ENCODE results near the gene FBXL7. TPM values are rescaled to one million over a fixed set of nuclear protein-coding genes. Genes with fewer than 3 reads are reported as not detected.

FBXL7 gene
- polyA plus RNA-seq, 4 donors, result 0.22 to 4.2 (median 2.7) TPM

GRCh38 chr5:15936505-15937245 is 436.7 kb downstream of the FBXL7 start:
- WGBS, 3 donors, result 95 to 97% (median 97%) methylated on average over 60 of the region's 60 CpGs
- no peaks in the 10 kb centered on the region for H3K9me3 ChIP-seq (ENCODE audit: control insufficient read depth in 2 of 2, insufficient read depth in 1 of 2, low read depth in 1 of 2, low read length in 1 of 2)
- H3K4me1 ChIP-seq (ENCODE audit: control insufficient read depth in 3 of 3, insufficient read depth in 2 of 3, low read depth in 1 of 3, low read length in 2 of 3), result no peaks in the 10 kb centered on the region
- DNase-seq (no peak), FAIRE-seq (no peak)
- no peak overlapping the region for H3K4me3 ChIP-seq (ENCODE audit: low read depth in 1 of 3, low read length in 3 of 3)
- no peaks in the 10 kb centered on the region for H3K27me3 ChIP-seq (ENCODE audit: control insufficient read depth in 3 of 3, insufficient read depth in 3 of 3, low read length in 3 of 3)
- peaks cover 0 to 9% (median 0%) of the 10 kb centered on the region in 3 donors for H3K36me3 ChIP-seq (ENCODE audit: control insufficient read depth in 3 of 3, insufficient read depth in 2 of 3, low read depth in 1 of 3, low read length in 3 of 3)
- no peak overlapping the region for H3K27ac ChIP-seq (ENCODE audit: low read depth in 1 of 3, low read length in 2 of 3)

GRCh38 chr5:15937708-15938107 is 437.7 kb downstream of the FBXL7 start:
- H3K4me3 ChIP-seq (ENCODE audit: low read depth in 1 of 3, low read length in 3 of 3), result no peak overlapping the region
- FAIRE-seq, result no peak

GRCh38 chr5:15938186-15938585 is 438.2 kb downstream of the FBXL7 start:
- no peaks in the 10 kb centered on the region for H3K9me3 ChIP-seq (ENCODE audit: control insufficient read depth in 2 of 2, insufficient read depth in 1 of 2, low read depth in 1 of 2, low read length in 1 of 2)
- no peak overlapping the region for H3K4me3 ChIP-seq (ENCODE audit: low read depth in 1 of 3, low read length in 3 of 3)
- H3K4me1 ChIP-seq (ENCODE audit: control insufficient read depth in 3 of 3, insufficient read depth in 2 of 3, low read depth in 1 of 3, low read length in 2 of 3), result no peaks in the 10 kb centered on the region
- H3K27me3 ChIP-seq (ENCODE audit: control insufficient read depth in 3 of 3, insufficient read depth in 3 of 3, low read length in 3 of 3), result no peaks in the 10 kb centered on the region
- H3K36me3 ChIP-seq (ENCODE audit: control insufficient read depth in 3 of 3, insufficient read depth in 2 of 3, low read depth in 1 of 3, low read length in 3 of 3), result peaks cover 0 to 9% (median 0%) of the 10 kb centered on the region in 3 donors
- WGBS, 3 donors, result 67 to 79% (median 70%) methylated on average over 4 of the region's 4 CpGs
- no peak for FAIRE-seq
- no peak for DNase-seq
- no peak overlapping the region for H3K27ac ChIP-seq (ENCODE audit: low read depth in 1 of 3, low read length in 2 of 3)

More at GRCh38 chr5:15937708-15938107, 437.7 kb downstream of the FBXL7 start:
- no peaks in the 10 kb centered on the region for H3K27me3 ChIP-seq (ENCODE audit: control insufficient read depth in 3 of 3, insufficient read depth in 3 of 3, low read length in 3 of 3)
- 65 to 92% (median 72%) methylated on average over 1 of the region's 1 CpG for WGBS, 3 donors
- H3K36me3 ChIP-seq (ENCODE audit: control insufficient read depth in 3 of 3, insufficient read depth in 2 of 3, low read depth in 1 of 3, low read length in 3 of 3), result peaks cover 0 to 9% (median 0%) of the 10 kb centered on the region in 3 donors
- no peak overlapping the region for H3K27ac ChIP-seq (ENCODE audit: low read depth in 1 of 3, low read length in 2 of 3)
- H3K4me1 ChIP-seq (ENCODE audit: control insufficient read depth in 3 of 3, insufficient read depth in 2 of 3, low read depth in 1 of 3, low read length in 2 of 3), result no peaks in the 10 kb centered on the region
- H3K9me3 ChIP-seq (ENCODE audit: control insufficient read depth in 2 of 2, insufficient read depth in 1 of 2, low read depth in 1 of 2, low read length in 1 of 2), result no peaks in the 10 kb centered on the region
- DNase-seq, result no peak

GRCh38 chr5:15938961-15939360 is 439.0 kb downstream of the FBXL7 start:
- H3K27ac ChIP-seq (ENCODE audit: low read depth in 1 of 3, low read length in 2 of 3), result no peak overlapping the region
- DNase-seq (no peak), FAIRE-seq (no peak)
- no peak overlapping the region for H3K4me3 ChIP-seq (ENCODE audit: low read depth in 1 of 3, low read length in 3 of 3)
- H3K9me3 ChIP-seq (ENCODE audit: control insufficient read depth in 2 of 2, insufficient read depth in 1 of 2, low read depth in 1 of 2, low read length in 1 of 2), result no peaks in the 10 kb centered on the region
- H3K27me3 ChIP-seq (ENCODE audit: control insufficient read depth in 3 of 3, insufficient read depth in 3 of 3, low read length in 3 of 3), result no peaks in the 10 kb centered on the region
- H3K4me1 ChIP-seq (ENCODE audit: control insufficient read depth in 3 of 3, insufficient read depth in 2 of 3, low read depth in 1 of 3, low read length in 2 of 3), result no peaks in the 10 kb centered on the region
- H3K36me3 ChIP-seq (ENCODE audit: control insufficient read depth in 3 of 3, insufficient read depth in 2 of 3, low read depth in 1 of 3, low read length in 3 of 3), result peaks cover 0 to 9% (median 0%) of the 10 kb centered on the region in 3 donors
- 52 to 80% (median 59%) methylated on average over 1 of the region's 1 CpG for WGBS, 3 donors

- no peaks in the 10 kb centered on the region for H3K9me3 ChIP-seq (ENCODE audit: control insufficient read depth in 2 of 2, insufficient read depth in 1 of 2, low read depth in 1 of 2, low read length in 1 of 2)
- H3K27me3 ChIP-seq (ENCODE audit: control insufficient read depth in 3 of 3, insufficient read depth in 3 of 3, low read length in 3 of 3), result no peaks in the 10 kb centered on the region
- 72 to 89% (median 77%) methylated on average over 3 of the region's 3 CpGs for WGBS, 3 donors
These were observed 440.9 kb downstream of the FBXL7 start for GRCh38 chr5:15940905-15941304.

GRCh38 chr5:15943487-15943886 is 443.5 kb downstream of the FBXL7 start:
- no peaks in the 10 kb centered on the region for H3K27me3 ChIP-seq (ENCODE audit: control insufficient read depth in 3 of 3, insufficient read depth in 3 of 3, low read length in 3 of 3)
- no peak overlapping the region for H3K27ac ChIP-seq (ENCODE audit: low read depth in 1 of 3, low read length in 2 of 3)
- FAIRE-seq, result no peak
- H3K4me3 ChIP-seq (ENCODE audit: low read depth in 1 of 3, low read length in 3 of 3), result no peak overlapping the region
- H3K36me3 ChIP-seq (ENCODE audit: control insufficient read depth in 3 of 3, insufficient read depth in 2 of 3, low read depth in 1 of 3, low read length in 3 of 3), result no peaks in the 10 kb centered on the region
- no peak for DNase-seq
- H3K9me3 ChIP-seq (ENCODE audit: control insufficient read depth in 2 of 2, insufficient read depth in 1 of 2, low read depth in 1 of 2, low read length in 1 of 2), result no peaks in the 10 kb centered on the region
- no peaks in the 10 kb centered on the region for H3K4me1 ChIP-seq (ENCODE audit: control insufficient read depth in 3 of 3, insufficient read depth in 2 of 3, low read depth in 1 of 3, low read length in 2 of 3)
- 55 to 76% (median 68%) methylated on average over 2 of the region's 2 CpGs for whole genome bisulfite sequencing, 3 donors

More at GRCh38 chr5:15940905-15941304, 440.9 kb downstream of the FBXL7 start:
- no peak overlapping the region for H3K27ac ChIP-seq (ENCODE audit: low read depth in 1 of 3, low read length in 2 of 3)
- no peak for FAIRE-seq
- H3K4me1 ChIP-seq (ENCODE audit: control insufficient read depth in 3 of 3, insufficient read depth in 2 of 3, low read depth in 1 of 3, low read length in 2 of 3), result no peaks in the 10 kb centered on the region
- H3K4me3 ChIP-seq (ENCODE audit: low read depth in 1 of 3, low read length in 3 of 3), result no peak overlapping the region
- peaks cover 0 to 9% (median 0%) of the 10 kb centered on the region in 3 donors for H3K36me3 ChIP-seq (ENCODE audit: control insufficient read depth in 3 of 3, insufficient read depth in 2 of 3, low read depth in 1 of 3, low read length in 3 of 3)
- no peak for DNase-seq

GRCh38 chr5:15946026-15946425 is 446.0 kb downstream of the FBXL7 start:
- Histone ChIP-seq H3K36me3 (ENCODE audit: control insufficient read depth in 3 of 3, insufficient read depth in 2 of 3, low read depth in 1 of 3, low read length in 3 of 3) (no peaks in the 10 kb centered on the region), H3K4me1 (ENCODE audit: control insufficient read depth in 3 of 3, insufficient read depth in 2 of 3, low read depth in 1 of 3, low read length in 2 of 3) (no peaks in the 10 kb centered on the region), H3K4me3 (ENCODE audit: low read depth in 1 of 3, low read length in 3 of 3) (no peak overlapping the region), H3K9me3 (ENCODE audit: control insufficient read depth in 2 of 2, insufficient read depth in 1 of 2, low read depth in 1 of 2, low read length in 1 of 2) (no peaks in the 10 kb centered on the region), H3K27me3 (ENCODE audit: control insufficient read depth in 3 of 3, insufficient read depth in 3 of 3, low read length in 3 of 3) (no peaks in the 10 kb centered on the region), H3K27ac (ENCODE audit: low read depth in 1 of 3, low read length in 2 of 3) (no peak overlapping the region)
- FAIRE-seq, result no peak
- 93 to 97% (median 96%) methylated on average over 3 of the region's 3 CpGs for WGBS, 3 donors
- no peak for DNase-seq

GRCh38 chr5:15948190-15948589 is 448.2 kb downstream of the FBXL7 start:
- no peaks in the 10 kb centered on the region for H3K4me1 ChIP-seq (ENCODE audit: control insufficient read depth in 3 of 3, insufficient read depth in 2 of 3, low read depth in 1 of 3, low read length in 2 of 3)
- no peak overlapping the region for H3K4me3 ChIP-seq (ENCODE audit: low read depth in 1 of 3, low read length in 3 of 3)
- no peak for DNase-seq
- H3K36me3 ChIP-seq (ENCODE audit: control insufficient read depth in 3 of 3, insufficient read depth in 2 of 3, low read depth in 1 of 3, low read length in 3 of 3), result no peaks in the 10 kb centered on the region
- no peak for FAIRE-seq
- 68 to 78% (median 77%) methylated on average over 3 of the region's 3 CpGs for WGBS, 3 donors
- no peak overlapping the region for H3K27ac ChIP-seq (ENCODE audit: low read depth in 1 of 3, low read length in 2 of 3)
- no peaks in the 10 kb centered on the region for H3K27me3 ChIP-seq (ENCODE audit: control insufficient read depth in 3 of 3, insufficient read depth in 3 of 3, low read length in 3 of 3)
- no peaks in the 10 kb centered on the region for H3K9me3 ChIP-seq (ENCODE audit: control insufficient read depth in 2 of 2, insufficient read depth in 1 of 2, low read depth in 1 of 2, low read length in 1 of 2)

GRCh38 chr5:15951126-15951525 is 451.1 kb downstream of the FBXL7 start:
- no peaks in the 10 kb centered on the region for H3K36me3 ChIP-seq (ENCODE audit: control insufficient read depth in 3 of 3, insufficient read depth in 2 of 3, low read depth in 1 of 3, low read length in 3 of 3)
- H3K27me3 ChIP-seq (ENCODE audit: control insufficient read depth in 3 of 3, insufficient read depth in 3 of 3, low read length in 3 of 3), result no peaks in the 10 kb centered on the region
- no peaks in the 10 kb centered on the region for H3K4me1 ChIP-seq (ENCODE audit: control insufficient read depth in 3 of 3, insufficient read depth in 2 of 3, low read depth in 1 of 3, low read length in 2 of 3)
- H3K4me3 ChIP-seq (ENCODE audit: low read depth in 1 of 3, low read length in 3 of 3), result no peak overlapping the region
- FAIRE-seq (no peak), DNase-seq (no peak)
- WGBS, 3 donors, result 60 to 83% (median 71%) methylated on average over 3 of the region's 3 CpGs
- no peak overlapping the region for H3K27ac ChIP-seq (ENCODE audit: low read depth in 1 of 3, low read length in 2 of 3)
- H3K9me3 ChIP-seq (ENCODE audit: control insufficient read depth in 2 of 2, insufficient read depth in 1 of 2, low read depth in 1 of 2, low read length in 1 of 2), result no peaks in the 10 kb centered on the region
